K562 (cell line): Measurements from ENCODE around the gene TRPC5OS. TPM values are rescaled to one million over a fixed set of nuclear protein-coding genes. Genes with fewer than 3 reads are reported as not detected.

ENCODE experiments used
- ATAC-seq: fragments of 200-7000 bp; cut with Tn5 transposase; 3 replicates; pipeline ENCODE4 v1.9.1; 2020; ENCODE audit warnings: moderate library complexity
- BruUV-seq: library from RNA; stranded (reverse); fragments of 400-500 nt; replicated peaks from 2 replicates; lab custom pipeline; 2021; lab: Mats Ljungman, UMichigan
- CTCF ChIA-PET: fragments of 300-600 bp; formaldehyde crosslinking; extraction: SDS; loops from one replicate; lab custom pipeline; 2021; ENCODE audit warnings: low intra/inter-chr PET ratio; lab: Yijun Ruan, JAX
- POLR2A ChIA-PET: fragments of 300-600, 350-650 bp; sonication (Branson Sonifier 250); formaldehyde crosslinking; extraction: SDS; loops from one replicate; lab custom pipeline; 2021; ENCODE audit warnings: antibody characterized with exemption, inconsistent platforms; lab: Yijun Ruan, JAX
- DNase-seq, 4 experiments: peaks; one replicate each; pipeline versions ENCODE4 v3.0.0 to v3.0.0-alpha.2; 2011 to 2018; ENCODE audit warnings: low spot score in 3 of 4, mixed read lengths in 3 of 4; ENCODE audit errors: extremely low read depth in 1 of 4
- FAIRE-seq: peaks from 2 replicates; lab custom pipeline; 2011; peaks lifted over from hg19 to GRCh38; lab: Jason Lieb, UNC
- H2AFZ ChIP-seq: 2 replicates; pipeline ENCODE4 v1.6.0; 2011; ENCODE audit warnings: low read depth, low read length, control low read depth, inconsistent platforms
- H3K27ac ChIP-seq: fragments of 200-600 bp; 3 replicates; pipeline ENCODE4 v1.8.0; 2011; ENCODE audit warnings: low read depth, mild to moderate bottlenecking, control low read depth, inconsistent platforms, low read length, moderate library complexity, mixed read lengths; ENCODE audit errors: extremely low read depth
- H3K27me3 ChIP-seq, 2 experiments: fragments of 300-600 bp in 1 of 2; 2 replicates in 1 of 2; 3 replicates in 1 of 2; pipeline versions ENCODE4 v1.6.0 to v1.8.0; 2011; ENCODE audit warnings: inconsistent platforms in 2 of 2, low read length in 2 of 2, mild to moderate bottlenecking in 1 of 2, mixed read lengths in 1 of 2, moderate library complexity in 1 of 2; ENCODE audit not compliant: control insufficient read depth in 2 of 2, insufficient read depth in 2 of 2
- H3K36me3 ChIP-seq: fragments of 300-600 bp; 3 replicates; pipeline ENCODE4 v1.8.0; 2011; ENCODE audit warnings: mild to moderate bottlenecking, low read length, inconsistent platforms; ENCODE audit not compliant: control insufficient read depth, insufficient read depth
- H3K4me1 ChIP-seq, 2 experiments: fragments of 200-600 bp in 1 of 2; replicated peaks in 1 of 2; 2 replicates in 1 of 2; 3 replicates in 1 of 2; pipeline versions ENCODE4 v1.5.1 to v1.8.0; 2011; ENCODE audit warnings: inconsistent platforms in 2 of 2, low read length in 2 of 2, mild to moderate bottlenecking in 1 of 2, mixed read lengths in 1 of 2, moderate library complexity in 1 of 2; ENCODE audit not compliant: control insufficient read depth in 2 of 2, insufficient read depth in 2 of 2
- H3K4me2 ChIP-seq: 2 replicates; pipeline ENCODE4 v1.6.1; 2011; ENCODE audit warnings: low read length, control low read depth, inconsistent platforms, mixed read lengths; ENCODE audit not compliant: insufficient read depth
- H3K4me3 ChIP-seq: fragments of 200-600 bp; sonication (generic), shearing (Covaris generic); 2 replicates; pipeline ENCODE4 v1.5.1; 2016; ENCODE audit warnings: control low read depth, inconsistent platforms
- H3K79me2 ChIP-seq: fragments of 200-600 bp; 3 replicates; pipeline ENCODE4 v1.8.0; 2011; ENCODE audit warnings: low read length, inconsistent platforms; ENCODE audit not compliant: control insufficient read depth, insufficient read depth
- H3K9ac ChIP-seq, 2 experiments: 2 replicates each; pipeline versions ENCODE4 v1.6.0 to v1.6.1; 2011; ENCODE audit warnings: low read depth in 2 of 2, low read length in 2 of 2, control low read depth in 1 of 2, inconsistent platforms in 1 of 2, mild to moderate bottlenecking in 1 of 2, mixed read lengths in 1 of 2; ENCODE audit not compliant: insufficient read depth in 1 of 2
- H3K9me1 ChIP-seq: one replicate; pipeline ENCODE4 v1.6.0; 2011; ENCODE audit warnings: inconsistent platforms, mild to moderate bottlenecking, low read length, moderate library complexity; ENCODE audit not compliant: control insufficient read depth, insufficient read depth
- H3K9me3 ChIP-seq: replicated peaks from 2 replicates; pipeline ENCODE4 v1.5.1; 2011; ENCODE audit warnings: low read depth, low read length, inconsistent platforms; ENCODE audit not compliant: control insufficient read depth, insufficient read depth
- H4K20me1 ChIP-seq: replicated peaks from 2 replicates; pipeline ENCODE4 v1.6.1; 2011; ENCODE audit warnings: low read length, inconsistent platforms, mixed read lengths; ENCODE audit not compliant: control insufficient read depth, insufficient read depth
- BCL6 ChIP-seq: fragments of 250-450 bp; sonication (Bioruptor Pico); IDR thresholded peaks from 2 replicates; pipeline ENCODE4 v1.4.0; 2020
- EWSR1 ChIP-seq: fragments of 450-650 bp; IDR thresholded peaks from 2 replicates; pipeline ENCODE4 v1.6.1; 2018; ENCODE audit warnings: borderline replicate concordance, mild to moderate bottlenecking, low read depth, moderate library complexity; ENCODE audit not compliant: partially characterized antibody
- PHF8 ChIP-seq: fragments of 200-600 bp; sonication (generic); IDR thresholded peaks from 2 replicates; pipeline ENCODE4 v1.6.1; 2012; ENCODE audit warnings: mixed run types, mild to moderate bottlenecking, inconsistent platforms, low read length, moderate library complexity, borderline replicate concordance
- SETDB1 ChIP-seq: IDR thresholded peaks from one replicate; pipeline ENCODE4 v1.6.1; 2012; ENCODE audit warnings: low read length, control low read depth, inconsistent platforms
- TSC22D4 ChIP-seq: fragments of 450-650 bp; IDR thresholded peaks from 2 replicates; pipeline ENCODE4 v1.6.1; 2016; ENCODE audit warnings: missing genetic modification characterization, missing biosample characterization, control low read depth
- ZBTB26 ChIP-seq: fragments of 450-650 bp; formaldehyde crosslinking; IDR thresholded peaks from 2 replicates; pipeline ENCODE4 v1.4.0; 2022; ENCODE audit warnings: missing genetic modification characterization
- WGBS: fragments of 100-300 bp; shearing (Covaris generic); methylation state at CpG from one replicate; pipeline ENCODE4 v1.1.6; 2016; ENCODE audit warnings: low coverage, mixed read lengths; ENCODE audit not compliant: insufficient coverage; ENCODE audit errors: missing lambda C conversion rate; 5-methylcytosine and 5-hydroxymethylcytosine counted together
- in situ Hi-C: fragments of 300-500 bp; cut with MboI; formaldehyde crosslinking; loops from 4 replicates; pipeline ENCODE4 v1.15.0; 2018; ENCODE audit warnings: inconsistent platforms, mixed read lengths
- intact Hi-C: fragments of 100-400 bp; cut with micrococcal nuclease; formaldehyde crosslinking; loops from 2 replicates; pipeline ENCODE4 v1.14.2; 2022
- polyA plus RNA-seq, 8 experiments: library from polyadenylated mRNA; depleted of rRNA in 4 of 8; stranded (reverse) in 5 of 8; unstranded in 3 of 8; fragments of >200 nt; fragmentation: Nextera tagmentation in 2 of 8; fragmentation: Illumina TruSeq in 1 of 8; extraction: Ambion mirVana in 2 of 8; extraction: Trizol in 1 of 8; gene quantifications; 2 replicates each; pipeline versions ENCODE4 v1.2.1 to v1.2.3, GENCODE V29; 2011 to 2014; ENCODE audit warnings: inconsistent platforms in 1 of 8, missing spikeins in 1 of 8
- total RNA-seq, 7 experiments: library from RNA; depleted of rRNA in 6 of 7; stranded (reverse); fragments of >200 nt in 6 of 7; fragmentation: Illumina TruSeq in 2 of 7; extraction: Trizol in 2 of 7; gene quantifications; 2 replicates each; pipeline versions ENCODE4 v1.2.1 to v1.2.3, GENCODE V29; 2011 to 2021; ENCODE audit warnings: low replicate concordance in 1 of 7
- TF ChIP-seq, protein P1 (sequence below): fragments of 250-450 bp; sonication (Bioruptor Pico); IDR thresholded peaks from 2 replicates; pipeline ENCODE4 v1.4.0; 2020; ENCODE audit warnings: mild to moderate bottlenecking, moderate library complexity

Gene TRPC5OS
- total and polyA plus RNA-seq, 9 of the 15 experiments (the other 6 are each of a cell fraction or from before 2014, with no cell fraction given) = not detected

DNA sequence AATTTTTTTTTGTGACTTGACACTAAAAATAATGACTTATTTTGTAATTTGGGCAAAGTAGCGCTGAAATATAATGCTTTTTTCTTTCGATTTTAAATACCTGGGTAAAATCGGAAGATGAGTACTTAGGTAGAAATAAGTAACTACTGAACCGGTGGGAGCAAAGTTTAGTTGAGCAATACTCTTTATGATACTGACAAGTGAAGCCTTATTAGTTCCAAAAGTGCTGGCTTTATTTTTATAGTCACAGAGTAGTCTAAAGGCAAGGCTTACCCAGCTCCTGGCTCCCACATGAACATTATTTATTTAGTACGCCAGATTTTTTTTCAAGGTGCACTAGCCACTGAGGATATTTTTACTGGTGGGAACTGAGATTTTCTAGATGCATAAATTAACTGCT, 14.4 kb upstream of the TRPC5OS start:
- BruUV-seq = no TSS peak
- H3K9me1 ChIP-seq = no peaks in the 10 kb centered on the region
- no peaks in the 10 kb centered on the region for H3K4me1 ChIP-seq
- DNase-seq = no peak
- POLR2A ChIA-PET = no interaction called here
- FAIRE-seq = no peak
- no peak overlapping the region for H2AFZ ChIP-seq
- H4K20me1 ChIP-seq = no peaks in the 10 kb centered on the region
- H3K79me2 ChIP-seq = no peaks in the 10 kb centered on the region
- no peak for ATAC-seq
- no peaks in the 10 kb centered on the region for H3K9me3 ChIP-seq
- no peak overlapping the region for H3K27ac ChIP-seq
- H3K27me3 ChIP-seq = no peaks in the 10 kb centered on the region
- in situ Hi-C loops (no loop called here), intact Hi-C loops (loop anchor here (10.0 kb wide), 2 partner anchors 183 to 283 kb away; no protein-coding TSS in a partner anchor)
- TF ChIP-seq, protein P1, sequence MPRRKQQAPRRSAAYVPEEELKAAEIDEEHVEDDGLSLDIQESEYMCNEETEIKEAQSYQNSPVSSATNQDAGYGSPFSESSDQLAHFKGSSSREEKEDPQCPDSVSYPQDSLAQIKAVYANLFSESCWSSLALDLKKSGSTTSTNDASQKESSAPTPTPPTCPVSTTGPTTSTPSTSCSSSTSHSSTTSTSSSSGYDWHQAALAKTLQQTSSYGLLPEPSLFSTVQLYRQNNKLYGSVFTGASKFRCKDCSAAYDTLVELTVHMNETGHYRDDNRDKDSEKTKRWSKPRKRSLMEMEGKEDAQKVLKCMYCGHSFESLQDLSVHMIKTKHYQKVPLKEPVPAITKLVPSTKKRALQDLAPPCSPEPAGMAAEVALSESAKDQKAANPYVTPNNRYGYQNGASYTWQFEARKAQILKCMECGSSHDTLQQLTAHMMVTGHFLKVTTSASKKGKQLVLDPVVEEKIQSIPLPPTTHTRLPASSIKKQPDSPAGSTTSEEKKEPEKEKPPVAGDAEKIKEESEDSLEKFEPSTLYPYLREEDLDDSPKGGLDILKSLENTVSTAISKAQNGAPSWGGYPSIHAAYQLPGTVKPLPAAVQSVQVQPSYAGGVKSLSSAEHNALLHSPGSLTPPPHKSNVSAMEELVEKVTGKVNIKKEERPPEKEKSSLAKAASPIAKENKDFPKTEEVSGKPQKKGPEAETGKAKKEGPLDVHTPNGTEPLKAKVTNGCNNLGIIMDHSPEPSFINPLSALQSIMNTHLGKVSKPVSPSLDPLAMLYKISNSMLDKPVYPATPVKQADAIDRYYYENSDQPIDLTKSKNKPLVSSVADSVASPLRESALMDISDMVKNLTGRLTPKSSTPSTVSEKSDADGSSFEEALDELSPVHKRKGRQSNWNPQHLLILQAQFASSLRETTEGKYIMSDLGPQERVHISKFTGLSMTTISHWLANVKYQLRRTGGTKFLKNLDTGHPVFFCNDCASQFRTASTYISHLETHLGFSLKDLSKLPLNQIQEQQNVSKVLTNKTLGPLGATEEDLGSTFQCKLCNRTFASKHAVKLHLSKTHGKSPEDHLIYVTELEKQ (CRISPR knock-in tag) = no peak
- no peak for TF ChIP-seq EWSR1
- TF ChIP-seq PHF8 = no peak
- TF ChIP-seq BCL6 = no peak
- TF ChIP-seq ZBTB26 (CRISPR knock-in tag) = no peak
- no peak for TF ChIP-seq SETDB1
- TF ChIP-seq TSC22D4 = no peak
- no peak overlapping the region for H3K4me2 ChIP-seq
- no peaks in the 10 kb centered on the region for H3K36me3 ChIP-seq
- H3K9ac ChIP-seq = no peak overlapping the region
- CTCF ChIA-PET = no interaction called here
- 0% methylated on average over 5 of the region's 5 CpGs for WGBS
- no peak overlapping the region for H3K4me3 ChIP-seq
